ENCODE results near the gene ARHGEF40.
A peak's percentile ranks its signal among the peaks of the same experiment; 100 is the strongest.

ARHGEF40 gene

DNA sequence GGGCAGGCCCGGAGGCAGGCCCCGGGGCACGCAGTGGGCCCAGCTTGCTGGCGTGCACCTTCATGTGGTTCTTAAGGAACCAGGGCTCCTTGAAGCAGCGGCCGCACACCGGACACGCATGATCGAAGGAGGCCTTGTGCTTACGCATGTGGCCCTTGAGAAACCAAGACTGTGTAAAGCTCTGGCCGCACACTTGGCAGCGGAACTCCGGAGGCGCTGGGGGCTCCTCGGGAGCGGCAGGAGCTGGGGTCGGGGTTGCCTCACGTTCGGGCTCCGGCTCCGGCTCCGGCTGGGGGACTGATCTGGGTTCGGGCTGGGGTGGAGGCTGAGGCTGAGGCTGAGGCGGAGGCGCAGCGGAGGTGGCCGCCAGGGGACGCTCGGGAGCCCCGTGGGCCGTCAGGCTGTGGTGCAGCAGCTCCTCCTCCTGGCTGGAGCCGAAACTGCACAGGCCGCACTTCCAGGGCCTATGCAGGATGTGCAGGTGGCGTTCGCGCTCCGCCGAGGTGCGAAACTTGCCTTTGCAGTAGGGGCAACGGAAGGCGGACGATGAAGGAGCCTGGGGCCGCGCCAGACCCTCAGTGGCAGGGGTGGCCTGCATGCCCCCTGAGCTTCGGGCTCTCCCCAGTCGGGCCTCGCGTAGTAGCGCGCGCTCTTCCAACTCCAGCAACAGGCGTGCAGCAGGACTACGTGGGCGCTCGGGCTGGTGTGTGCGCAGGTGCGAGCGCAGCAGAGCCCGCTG lies 22.3 kb downstream of the ARHGEF40 start:
- H3K4me2 ChIP-seq (ENCODE audit: low read depth, low read length, poor library complexity, severe bottlenecking), result no peak overlapping the region
- no peak overlapping the region for H2AFZ ChIP-seq (ENCODE audit: low read depth, low read length, severe bottlenecking)
- H3K9me3 ChIP-seq (ENCODE audit: insufficient read depth, low read length), result no peaks in the 10 kb centered on the region
- no peaks in the 10 kb centered on the region for H3K9me2 ChIP-seq (replicated peaks; ENCODE audit: insufficient read depth, low read length)
- H3F3A ChIP-seq (ENCODE audit: insufficient read depth), result no peaks in the 10 kb centered on the region
- TF ChIP-seq, protein P1, sequence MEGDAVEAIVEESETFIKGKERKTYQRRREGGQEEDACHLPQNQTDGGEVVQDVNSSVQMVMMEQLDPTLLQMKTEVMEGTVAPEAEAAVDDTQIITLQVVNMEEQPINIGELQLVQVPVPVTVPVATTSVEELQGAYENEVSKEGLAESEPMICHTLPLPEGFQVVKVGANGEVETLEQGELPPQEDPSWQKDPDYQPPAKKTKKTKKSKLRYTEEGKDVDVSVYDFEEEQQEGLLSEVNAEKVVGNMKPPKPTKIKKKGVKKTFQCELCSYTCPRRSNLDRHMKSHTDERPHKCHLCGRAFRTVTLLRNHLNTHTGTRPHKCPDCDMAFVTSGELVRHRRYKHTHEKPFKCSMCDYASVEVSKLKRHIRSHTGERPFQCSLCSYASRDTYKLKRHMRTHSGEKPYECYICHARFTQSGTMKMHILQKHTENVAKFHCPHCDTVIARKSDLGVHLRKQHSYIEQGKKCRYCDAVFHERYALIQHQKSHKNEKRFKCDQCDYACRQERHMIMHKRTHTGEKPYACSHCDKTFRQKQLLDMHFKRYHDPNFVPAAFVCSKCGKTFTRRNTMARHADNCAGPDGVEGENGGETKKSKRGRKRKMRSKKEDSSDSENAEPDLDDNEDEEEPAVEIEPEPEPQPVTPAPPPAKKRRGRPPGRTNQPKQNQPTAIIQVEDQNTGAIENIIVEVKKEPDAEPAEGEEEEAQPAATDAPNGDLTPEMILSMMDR (IDR thresholded peaks at IDR 0.05; ENCODE audit: insufficient read depth, low read length, poor library complexity, severe bottlenecking), result peak; percentile 99
- TF ChIP-seq EZH2phosphoT487 (conservative IDR thresholded peaks at IDR 0.05; ENCODE audit: low read length), result no peak
- no peak overlapping the region for H3K9ac ChIP-seq (ENCODE audit: low read length)
- H4K20me1 ChIP-seq (ENCODE audit: low read depth, low read length), result no peaks in the 10 kb centered on the region
- H3K27me3 ChIP-seq (ENCODE audit: low read length), result no peaks in the 10 kb centered on the region
- no peak overlapping the region for H3K27ac ChIP-seq (ENCODE audit: low read depth, low read length)
- H3K4me3 ChIP-seq (ENCODE audit: insufficient read depth, low read length, poor library complexity, severe bottlenecking), result no peak overlapping the region
- no peaks in the 10 kb centered on the region for H3K36me3 ChIP-seq (ENCODE audit: low read length)
- H3K79me2 ChIP-seq (ENCODE audit: insufficient read depth, low read length), result no peaks in the 10 kb centered on the region

DNA sequence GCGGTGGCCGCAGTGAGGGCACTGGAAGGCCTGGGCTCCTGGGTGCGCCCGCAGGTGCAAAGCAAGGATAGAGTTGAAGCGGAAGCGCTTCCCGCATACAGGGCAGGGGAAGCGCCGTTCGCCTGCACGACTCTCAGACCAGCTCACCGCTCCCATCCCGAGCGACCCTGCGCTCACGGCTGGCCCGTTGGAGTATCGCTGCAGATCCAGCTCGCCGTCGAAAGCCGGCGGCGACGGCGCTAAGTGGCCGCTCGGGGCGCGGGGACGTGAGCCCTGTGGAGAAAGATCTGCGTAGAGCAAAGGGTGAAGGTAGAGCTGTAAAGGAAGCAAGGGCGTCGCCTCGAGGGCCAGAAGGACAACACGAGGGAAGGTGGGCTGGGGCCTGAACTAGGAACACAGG lies 22.9 kb downstream of the ARHGEF40 start:
- H3K9ac ChIP-seq (ENCODE audit: low read length), result no peak overlapping the region
- H2AFZ ChIP-seq (ENCODE audit: low read depth, low read length, severe bottlenecking), result no peak overlapping the region
- H3K9me2 ChIP-seq (replicated peaks; ENCODE audit: insufficient read depth, low read length), result no peaks in the 10 kb centered on the region
- H3K27me3 ChIP-seq (ENCODE audit: low read length), result no peaks in the 10 kb centered on the region
- H4K20me1 ChIP-seq (ENCODE audit: low read depth, low read length), result no peaks in the 10 kb centered on the region
- TF ChIP-seq, protein P1 (IDR thresholded peaks at IDR 0.05; ENCODE audit: insufficient read depth, low read length, poor library complexity, severe bottlenecking), result no peak
- no peak for TF ChIP-seq EZH2phosphoT487 (conservative IDR thresholded peaks at IDR 0.05; ENCODE audit: low read length)
- no peak overlapping the region for H3K4me2 ChIP-seq (ENCODE audit: low read depth, low read length, poor library complexity, severe bottlenecking)
- H3K4me3 ChIP-seq (ENCODE audit: insufficient read depth, low read length, poor library complexity, severe bottlenecking), result no peak overlapping the region
- no peaks in the 10 kb centered on the region for H3K36me3 ChIP-seq (ENCODE audit: low read length)
- no peaks in the 10 kb centered on the region for H3F3A ChIP-seq (ENCODE audit: insufficient read depth)
- H3K9me3 ChIP-seq (ENCODE audit: insufficient read depth, low read length), result no peaks in the 10 kb centered on the region
- H3K79me2 ChIP-seq (ENCODE audit: insufficient read depth, low read length), result no peaks in the 10 kb centered on the region
- H3K27ac ChIP-seq (ENCODE audit: low read depth, low read length), result no peak overlapping the region

DNA sequence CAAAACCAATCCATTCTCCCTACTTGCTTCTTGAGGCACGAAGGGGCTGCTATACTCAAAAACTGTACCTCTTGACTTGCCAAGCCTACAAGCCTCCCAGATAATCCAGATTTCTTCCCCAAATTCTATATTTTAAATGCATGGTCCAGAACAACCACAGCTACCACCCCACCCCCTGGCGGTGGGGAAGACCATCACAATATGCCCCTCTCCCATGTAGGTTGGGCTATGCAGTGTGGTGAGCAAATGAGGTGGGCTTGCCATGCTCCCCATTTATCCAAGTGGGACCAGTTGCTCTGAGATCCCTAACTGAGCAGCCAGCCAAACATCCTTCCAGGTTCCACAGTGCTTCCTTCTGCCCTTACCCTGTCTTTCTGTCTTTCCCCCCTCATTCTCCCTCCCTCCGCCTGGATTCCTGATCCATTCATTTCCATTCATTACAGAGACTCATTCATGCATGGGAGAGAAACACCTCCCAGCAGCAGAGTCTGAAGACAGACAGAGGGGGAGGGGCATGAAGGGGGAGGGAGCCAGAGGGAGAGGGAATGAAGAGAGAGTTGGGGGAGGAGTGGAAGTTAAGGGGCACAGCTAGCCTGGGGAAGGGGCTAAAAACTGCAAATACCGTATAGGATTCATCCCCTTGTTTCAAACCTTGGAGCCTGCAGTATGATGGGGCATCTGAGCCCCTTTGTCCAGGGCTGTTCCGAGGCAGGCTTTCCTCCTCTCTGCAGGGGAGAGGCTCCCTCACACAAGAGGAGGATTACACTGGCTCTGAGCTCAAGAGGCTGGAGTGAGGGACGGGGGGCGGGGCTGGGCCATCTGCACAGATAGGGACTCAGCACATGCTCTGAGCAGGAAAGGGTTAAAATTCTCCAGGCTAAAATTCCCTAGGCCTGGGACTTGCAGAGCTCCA lies 23.9 kb downstream of the ARHGEF40 start:
- TF ChIP-seq, protein P1 (IDR thresholded peaks at IDR 0.05; ENCODE audit: insufficient read depth, low read length, poor library complexity, severe bottlenecking), result no peak
- no peak for TF ChIP-seq EZH2phosphoT487 (conservative IDR thresholded peaks at IDR 0.05; ENCODE audit: low read length)
- Histone ChIP-seq H3K27me3 (ENCODE audit: low read length) (no peaks in the 10 kb centered on the region), H2AFZ (ENCODE audit: low read depth, low read length, severe bottlenecking) (no peak overlapping the region), H3K27ac (ENCODE audit: low read depth, low read length) (no peak overlapping the region), H3F3A (ENCODE audit: insufficient read depth) (peaks cover 3% of the 10 kb centered on the region; the same call in 1 of the 2 replicates), H3K36me3 (ENCODE audit: low read length) (no peaks in the 10 kb centered on the region), H3K9ac (ENCODE audit: low read length) (no peak overlapping the region), H4K20me1 (ENCODE audit: low read depth, low read length) (no peaks in the 10 kb centered on the region), H3K9me3 (ENCODE audit: insufficient read depth, low read length) (no peaks in the 10 kb centered on the region), H3K79me2 (ENCODE audit: insufficient read depth, low read length) (no peaks in the 10 kb centered on the region), H3K4me3 (ENCODE audit: insufficient read depth, low read length, poor library complexity, severe bottlenecking) (no peak overlapping the region), H3K9me2 (replicated peaks; ENCODE audit: insufficient read depth, low read length) (no peaks in the 10 kb centered on the region), H3K4me2 (ENCODE audit: low read depth, low read length, poor library complexity, severe bottlenecking) (no peak overlapping the region)
